AG20443 (cell line): ENCODE data around the gene WNT3.
A peak's percentile ranks its signal among the peaks of the same experiment; 100 is the strongest.
"Not testable (repeated sequence)": the region's sequence is repeated elsewhere in the genome, so short reads cannot be mapped to it uniquely, and the experiment has no call there.

ENCODE experiments used
- DNase-seq: peaks from one replicate; pipeline ENCODE4 v3.0.0; 2012; ENCODE audit warnings: low spot score, mixed read lengths

Gene WNT3

DNA sequence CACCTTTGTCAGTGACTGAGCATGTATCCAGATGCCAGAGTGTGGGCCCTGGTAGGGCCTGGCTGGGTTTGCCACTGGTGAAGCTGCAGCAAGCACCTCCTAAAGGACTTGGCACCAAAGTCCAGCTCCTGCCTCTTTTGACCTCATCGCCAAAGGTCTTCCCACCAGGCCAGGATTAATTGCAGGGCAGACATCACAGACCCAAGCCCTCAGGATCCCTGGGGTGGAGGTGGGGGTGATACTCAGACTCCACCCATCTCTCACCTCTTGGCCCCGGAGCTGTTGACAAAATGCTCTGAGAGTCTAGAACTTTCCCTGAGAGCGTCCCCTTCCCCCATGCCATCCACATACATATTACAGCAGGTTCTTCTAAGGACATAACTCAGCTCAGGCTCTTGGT, 4.6 kb downstream of the WNT3 start:
- no peak for DNase-seq

DNA sequence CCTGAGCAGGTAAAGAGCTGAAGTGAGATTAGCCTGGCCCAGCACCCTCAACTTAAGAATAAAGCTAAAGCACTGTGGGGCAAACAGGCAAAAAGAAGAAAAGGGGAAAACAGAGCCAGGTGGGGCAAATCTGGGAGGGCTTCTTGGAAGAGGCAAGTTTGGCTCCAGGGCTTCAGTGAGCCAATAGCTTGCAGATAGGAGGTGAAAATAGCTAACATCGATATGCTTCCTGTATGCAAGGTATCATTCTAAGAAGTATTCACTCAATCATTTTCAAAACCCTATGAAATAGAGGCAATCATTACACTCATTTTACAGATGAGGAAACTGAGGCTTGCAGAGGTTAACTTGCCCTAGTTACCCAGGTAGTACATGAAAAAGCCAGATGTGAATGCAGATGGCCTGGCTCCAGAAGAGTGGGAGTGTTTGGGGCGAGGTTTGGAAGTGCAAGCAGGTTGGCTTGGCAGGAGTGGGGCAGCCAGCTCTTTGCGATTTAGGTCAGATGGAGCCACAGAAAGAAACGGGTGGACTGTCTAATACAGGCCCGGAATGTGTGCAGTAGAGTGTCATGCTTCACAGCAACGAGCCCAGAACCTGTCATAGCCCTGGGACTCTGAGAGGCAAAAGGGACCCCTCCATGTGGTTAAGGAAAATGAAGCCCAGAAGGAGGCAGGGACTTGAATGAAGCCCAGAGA, 5.7 kb downstream of the WNT3 start:
- DNase-seq, result no peak

GRCh38 chr17:46811978-46812583, 6.4 kb downstream of the WNT3 start:
- DNase-seq, result peak; percentile 86

DNA sequence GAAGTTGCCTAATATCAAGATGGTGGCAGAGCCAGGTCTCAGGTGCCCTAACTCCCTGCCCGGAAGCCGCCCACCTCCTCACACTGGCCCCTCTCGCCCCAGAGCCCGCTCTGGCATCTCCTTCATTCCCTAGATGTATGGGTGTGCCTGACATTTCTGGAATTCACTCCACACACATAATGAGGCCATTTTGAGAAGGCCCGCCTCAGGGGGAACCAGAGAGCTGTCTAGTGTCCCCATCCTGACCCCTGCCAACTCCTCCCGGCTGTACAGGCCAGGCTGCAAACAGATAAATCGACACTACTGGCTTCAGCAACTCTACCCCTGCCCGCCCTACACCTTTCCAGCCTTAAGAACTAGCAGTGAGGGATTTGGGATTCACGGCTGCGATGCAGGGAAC, 7.7 kb downstream of the WNT3 start:
- DNase-seq, result no peak

- no peak for DNase-seq
These were observed 9.4 kb downstream of the WNT3 start for GRCh38 chr17:46809110-46809571.

- no peak for DNase-seq
These were observed 12.7 kb downstream of the WNT3 start for GRCh38 chr17:46805771-46806170.

GRCh38 chr17:46803544-46803943, 14.9 kb downstream of the WNT3 start:
- DNase-seq, result no peak

DNA sequence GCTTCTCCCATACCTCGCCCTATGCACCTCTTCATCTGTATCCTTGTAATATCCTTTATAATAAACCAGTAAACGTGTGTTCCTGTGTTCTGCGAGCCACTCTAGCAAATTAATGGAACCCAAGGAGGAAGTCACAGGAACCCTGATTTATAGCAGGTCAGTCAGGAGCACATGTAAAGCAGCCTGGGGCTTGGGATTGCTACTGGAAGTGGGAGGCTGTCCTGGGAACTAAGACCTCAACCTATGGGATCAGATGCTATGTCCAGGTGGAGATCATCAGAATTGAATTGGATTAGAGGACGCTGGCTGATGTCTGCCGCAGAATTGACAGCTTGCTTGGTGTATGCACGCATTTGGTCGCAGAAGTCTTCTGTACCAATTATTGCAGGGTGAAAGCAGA, 15.7 kb downstream of the WNT3 start:
- no peak for DNase-seq

DNA sequence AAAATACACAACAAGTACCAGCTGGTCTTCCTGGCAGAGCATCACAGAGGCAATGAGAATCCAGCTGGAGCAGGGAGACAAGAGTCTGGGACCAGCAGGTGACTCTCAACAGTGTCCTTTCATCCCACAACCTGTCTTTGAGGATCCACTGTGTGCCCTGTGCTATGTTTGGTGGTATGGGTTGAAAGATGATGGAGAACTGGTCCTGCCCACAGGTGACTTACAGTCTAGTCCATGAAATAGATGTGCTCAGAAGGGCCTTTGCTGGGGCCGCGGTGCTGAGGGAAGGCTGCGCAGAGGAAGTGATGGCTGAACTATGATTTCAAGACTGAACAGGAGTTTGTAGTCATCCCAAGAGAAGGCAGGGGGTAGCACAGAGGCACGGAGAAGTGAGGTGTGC, 17.9 kb downstream of the WNT3 start:
- DNase-seq, result no peak

GRCh38 chr17:46796956-46797530, 21.4 kb downstream of the WNT3 start:
- no peak for DNase-seq

DNA sequence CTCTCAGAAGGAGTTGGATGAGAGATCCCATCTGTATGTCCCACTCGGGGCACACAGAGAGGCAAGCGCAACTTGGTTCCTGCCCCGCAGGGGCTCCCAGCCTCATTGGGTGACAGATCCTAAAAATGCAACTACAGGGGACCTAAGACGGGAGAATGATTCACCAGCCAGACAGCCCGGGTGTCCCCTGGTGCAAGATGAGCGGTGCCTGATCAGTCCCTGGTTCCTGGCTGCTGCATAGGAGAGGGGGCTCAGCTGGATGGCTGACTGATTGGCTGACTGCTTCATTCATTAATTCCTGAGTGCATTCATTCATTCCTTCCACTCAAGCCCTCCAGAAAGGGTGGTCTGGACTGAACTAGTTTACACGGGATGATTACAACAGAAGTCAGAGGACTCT, 22.0 kb downstream of the WNT3 start:
- DNase-seq, result no peak

- DNase-seq, result no peak
These were observed 22.4 kb downstream of the WNT3 start for GRCh38 chr17:46796084-46796483.

DNA sequence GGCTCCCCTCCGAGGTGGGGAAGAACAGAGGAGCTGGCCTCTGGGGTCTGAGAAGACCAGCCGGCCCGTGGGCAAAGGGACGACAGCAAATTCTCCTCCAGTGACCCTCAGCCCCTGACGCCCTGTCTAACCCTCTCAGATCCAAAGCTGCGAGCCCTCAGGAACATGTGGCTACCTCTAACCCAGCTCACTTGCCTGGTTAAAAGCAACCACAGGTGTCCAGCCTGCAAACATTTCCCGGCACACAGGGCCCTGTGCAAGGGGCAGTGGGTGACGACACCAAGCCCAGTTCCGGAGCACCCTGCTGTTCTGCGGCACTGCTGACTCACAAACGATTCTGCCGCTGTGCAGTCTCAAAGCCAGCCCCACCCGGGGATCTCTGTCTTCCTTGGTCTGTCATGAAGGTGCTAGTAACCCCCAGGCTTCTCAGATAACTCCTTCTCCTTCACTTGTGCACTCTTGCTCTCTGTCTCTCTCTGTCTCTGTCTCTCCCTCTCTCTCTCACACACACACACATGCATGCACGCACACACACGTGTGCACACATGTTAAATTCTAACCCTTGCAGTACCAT, 23.0 kb downstream of the WNT3 start:
- DNase-seq, result peak; percentile 56

- DNase-seq, result no peak
These were observed 24.2 kb downstream of the WNT3 start for GRCh38 chr17:46794318-46794717.

GRCh38 chr17:46793541-46793940, 25.0 kb downstream of the WNT3 start:
- no peak for DNase-seq

GRCh38 chr17:46793023-46793422, 25.5 kb downstream of the WNT3 start:
- not testable (repeated sequence) for DNase-seq

DNA sequence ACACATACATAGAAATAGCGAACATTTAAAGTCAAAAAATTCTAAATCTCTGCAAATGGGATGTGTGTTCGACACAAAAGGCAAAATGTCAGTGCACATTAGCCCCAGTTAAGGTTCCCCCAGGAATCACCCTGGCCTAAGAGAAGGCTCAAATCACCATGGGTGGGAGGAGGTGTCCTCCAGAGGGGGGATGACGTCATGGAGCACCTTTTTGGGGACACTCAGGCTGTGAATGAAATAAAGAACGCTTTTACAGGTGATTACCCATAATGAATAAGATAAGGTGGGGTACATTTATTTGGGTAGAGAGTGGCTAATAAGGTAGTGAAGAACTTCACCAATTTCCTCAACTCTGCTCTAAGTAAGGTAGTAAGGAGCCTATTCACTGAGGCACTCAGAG, 26.4 kb downstream of the WNT3 start:
- DNase-seq, result no peak

GRCh38 chr17:46791531-46791930, 27.0 kb downstream of the WNT3 start:
- no peak for DNase-seq

- DNase-seq, result no peak
These were observed 28.3 kb downstream of the WNT3 start for GRCh38 chr17:46790216-46790615.

- no peak for DNase-seq
These were observed 28.9 kb downstream of the WNT3 start for GRCh38 chr17:46789610-46790009.

GRCh38 chr17:46788796-46789195, 29.7 kb downstream of the WNT3 start:
- no peak for DNase-seq

- no peak for DNase-seq
These were observed 30.2 kb downstream of the WNT3 start for GRCh38 chr17:46788300-46788699.

GRCh38 chr17:46787478-46787877, 31.0 kb downstream of the WNT3 start:
- DNase-seq, result no peak
